GM12878 (cell line): Measurements from ENCODE around the gene HAUS1. TPM values are rescaled to one million over a fixed set of nuclear protein-coding genes. Genes with fewer than 3 reads are reported as not detected.

ENCODE experiments used
- ATAC-seq: fragments of 200-7000 bp; cut with Tn5 transposase; 3 replicates; pipeline ENCODE4 v1.9.1; 2020; ENCODE audit warnings: mild to moderate bottlenecking, moderate library complexity
- BruUV-seq: library from RNA; stranded (reverse); fragments of 400-500 nt; replicated peaks from 2 replicates; lab custom pipeline; 2021; lab: Mats Ljungman, UMichigan
- CTCF ChIA-PET: fragments of 300-600 bp; sonication (Branson Sonifier 250); formaldehyde crosslinking; extraction: SDS; loops from one replicate; lab custom pipeline; 2021; ENCODE audit warnings: inconsistent platforms; lab: Yijun Ruan, JAX
- POLR2A ChIA-PET: fragments of 350-600 bp; formaldehyde crosslinking; extraction: SDS; loops from one replicate; lab custom pipeline; 2021; ENCODE audit warnings: inconsistent platforms; lab: Charles Lee
- RAD21 ChIA-PET: fragments of 300-600 bp; sonication (Branson Sonifier 250); formaldehyde crosslinking; loops from one replicate; lab custom pipeline; 2023; ENCODE audit warnings: antibody characterized with exemption; ENCODE audit not compliant: unreplicated experiment; lab: Charles Lee
- SMC1A ChIA-PET: fragments of 300-600 bp; sonication (Branson Sonifier 250); formaldehyde crosslinking; loops from one replicate; lab custom pipeline; 2023; ENCODE audit not compliant: unreplicated experiment, uncharacterized antibody; lab: Charles Lee
- DNase-seq: peaks from one replicate; pipeline ENCODE4 v3.0.0-alpha.2; 2011; ENCODE audit warnings: low read depth, low spot score
- FAIRE-seq: peaks from 3 replicates; lab custom pipeline; 2011; peaks lifted over from hg19 to GRCh38; lab: Jason Lieb, UNC
- H2AFZ ChIP-seq: 2 replicates; pipeline ENCODE4 v1.6.0; 2011; ENCODE audit warnings: low read depth, low read length, control low read depth; ENCODE audit not compliant: control insufficient read depth
- H3K27ac ChIP-seq: 2 replicates; pipeline ENCODE4 v1.5.1; 2011; ENCODE audit warnings: control low read depth; ENCODE audit not compliant: control insufficient read depth, insufficient read depth
- H3K27me3 ChIP-seq, 2 experiments: replicated peaks in 1 of 2; 2 replicates each; pipeline versions ENCODE4 v1.6.0 to v1.6.1; 2011; ENCODE audit warnings: low read length in 1 of 2; ENCODE audit not compliant: control insufficient read depth in 2 of 2, insufficient read depth in 2 of 2
- H3K36me3 ChIP-seq, 2 experiments: 2 replicates each; pipeline ENCODE4 v1.5.1; 2011; ENCODE audit warnings: low read length in 1 of 2; ENCODE audit not compliant: control insufficient read depth in 2 of 2, insufficient read depth in 2 of 2
- H3K4me1 ChIP-seq: 2 replicates; pipeline ENCODE4 v1.6.1; 2011; ENCODE audit warnings: mild to moderate bottlenecking, low read length, moderate library complexity, mixed read lengths; ENCODE audit not compliant: control insufficient read depth, insufficient read depth
- H3K4me2 ChIP-seq: 2 replicates; pipeline ENCODE4 v1.6.0; 2011; ENCODE audit warnings: control low read depth; ENCODE audit not compliant: control insufficient read depth, insufficient read depth
- H3K4me3 ChIP-seq: fragments of 200-600 bp; sonication (generic); 2 replicates; pipeline ENCODE4 v1.5.1; 2016
- H3K79me2 ChIP-seq: 2 replicates; pipeline ENCODE4 v1.6.0; 2011; ENCODE audit warnings: low read length; ENCODE audit not compliant: control insufficient read depth, insufficient read depth
- H3K9ac ChIP-seq: 2 replicates; pipeline ENCODE4 v1.8.0; 2011; ENCODE audit warnings: low read length, control low read depth, mixed read lengths; ENCODE audit not compliant: control insufficient read depth, insufficient read depth
- H3K9me3 ChIP-seq: replicated peaks from 3 replicates; pipeline ENCODE4 v1.5.1; 2011; ENCODE audit warnings: mild to moderate bottlenecking, low read length; ENCODE audit not compliant: control insufficient read depth, insufficient read depth
- H4K20me1 ChIP-seq: 2 replicates; pipeline ENCODE4 v1.6.0; 2011; ENCODE audit not compliant: control insufficient read depth, insufficient read depth
- CBFB ChIP-seq: IDR thresholded peaks from 2 replicates; pipeline ENCODE4 v1.6.1; 2016; ENCODE audit warnings: antibody characterized with exemption, low read depth
- NBN ChIP-seq: fragments of 450-650 bp; IDR thresholded peaks from 2 replicates; pipeline ENCODE4 v1.6.1; 2016
- RUNX3 ChIP-seq: IDR thresholded peaks from 2 replicates; pipeline ENCODE4 v1.6.1; 2012; ENCODE audit warnings: low read length, inconsistent platforms
- SPI1 ChIP-seq: IDR thresholded peaks from 2 replicates; pipeline ENCODE4 v1.6.1; 2011; ENCODE audit warnings: low read depth, mild to moderate bottlenecking, low read length, moderate library complexity, borderline replicate concordance; ENCODE audit not compliant: insufficient read depth
- WGBS: methylation state at CpG from one replicate; pipeline ENCODE4 v1.1.6; 2016; ENCODE audit warnings: low lambda C conversion rate; ENCODE audit not compliant: insufficient replicate concordance, insufficient coverage; ENCODE audit errors: missing lambda C conversion rate; 5-methylcytosine and 5-hydroxymethylcytosine counted together
- in situ Hi-C: fragments of 300-500 bp; cut with MboI; formaldehyde crosslinking; loops from 9 replicates; pipeline ENCODE4 v1.14.3; 2018; ENCODE audit warnings: mixed read lengths
- intact Hi-C: fragments of 100-400 bp; cut with micrococcal nuclease; formaldehyde crosslinking; loops from one replicate; pipeline ENCODE4 v1.14.2; 2022; ENCODE audit not compliant: unreplicated experiment
- polyA plus RNA-seq, 11 experiments: library from polyadenylated mRNA; depleted of rRNA in 4 of 11; unstranded in 6 of 11; stranded (reverse) in 5 of 11; fragments of >200 nt; fragmentation: Nextera tagmentation in 4 of 11; fragmentation: Illumina TruSeq in 1 of 11; extraction: Ambion mirVana in 4 of 11; extraction: Trizol in 1 of 11; gene quantifications; 1 replicate in 1 of 11; 2 replicates in 10 of 11; pipeline versions ENCODE4 v1.2.1 to v1.2.3, GENCODE V29; 2011 to 2016; ENCODE audit warnings: inconsistent platforms in 2 of 11, missing spikeins in 2 of 11, low read depth in 1 of 11
- total RNA-seq, 4 experiments: library from RNA; depleted of rRNA in 3 of 4; stranded (reverse); fragments of >200 nt in 3 of 4; fragmentation: Illumina TruSeq in 1 of 4; extraction: Trizol in 1 of 4; gene quantifications; 2 replicates each; pipeline versions ENCODE4 v1.2.1 to v1.2.3, GENCODE V29; 2013 to 2021
- TF ChIP-seq, protein P1 (sequence below): fragments of 450-650 bp; IDR thresholded peaks from 2 replicates; pipeline ENCODE4 v1.6.1; 2017; ENCODE audit warnings: mild to moderate bottlenecking
- TF ChIP-seq, protein P2 (sequence below): fragments of 450-650 bp; formaldehyde crosslinking; IDR thresholded peaks from 2 replicates; pipeline ENCODE4 v1.5.0; 2022; ENCODE audit warnings: mild to moderate bottlenecking, missing genetic modification characterization

Gene HAUS1
- total and polyA plus RNA-seq, 10 of the 15 experiments (the other 5 are each of a cell fraction or from before 2014, with no cell fraction given) = 41.2 to 182 (median 91.9) TPM

GRCh38 chr18:46070232-46070631, 34.0 kb upstream of the HAUS1 start:
- FAIRE-seq = no peak
- H2AFZ ChIP-seq = no peak overlapping the region
- no peaks in the 10 kb centered on the region for H4K20me1 ChIP-seq
- H3K4me1 ChIP-seq = peaks cover 14% of the 10 kb centered on the region
- ChIA-PET POLR2A (interaction anchor here (0.8 to 1.0 kb wide), 2 partner anchors 27 to 134 kb away, joined by 3 to 6 read pairs; no protein-coding TSS in a partner anchor), CTCF (interaction anchor here (0.7 to 5.4 kb wide), 2 partner anchors 36 to 405 kb away, joined by 3 to 78 read pairs; no protein-coding TSS in a partner anchor), SMC1A (interaction anchor here (0.9 to 1.3 kb wide), 4 partner anchors 96 to 340 kb away, joined by 3 to 4 read pairs (median 3); no protein-coding TSS in a partner anchor), RAD21 (interaction anchor here (1.1 kb wide), 1 partner anchor 193 kb away, joined by 3 read pairs; no protein-coding TSS in a partner anchor)
- TF ChIP-seq NBN (no peak), CBFB (0 out of 2 replicates have a peak, but pooled peaks have one; percentile 0)
- no peaks in the 10 kb centered on the region; the same call in 2 of the 3 replicates for H3K9me3 ChIP-seq
- intact Hi-C loops (loop anchor here (5.0 kb wide), 2 partner anchors 93 to 378 kb away; no protein-coding TSS in a partner anchor), in situ Hi-C loops (loop anchor here (5.0 to 10.0 kb wide), 2 partner anchors 148 to 375 kb away; no protein-coding TSS in a partner anchor)
- H3K36me3 ChIP-seq = no peaks in the 10 kb centered on the region; a peak in 1 of 4 replicates
- H3K9ac ChIP-seq = no peak overlapping the region
- peak overlapping the region; percentile 28; the same call in 1 of the 2 replicates for H3K4me2 ChIP-seq
- WGBS = 77% methylated on average over 6 of the region's 6 CpGs
- no peaks in the 10 kb centered on the region; the same call in none of the 2 replicates for H3K79me2 ChIP-seq
- no peak overlapping the region for H3K27ac ChIP-seq
- no peak overlapping the region for H3K4me3 ChIP-seq
- BruUV-seq = no TSS peak
- no peak for ATAC-seq
- DNase-seq = no peak
- H3K27me3 ChIP-seq = no peaks in the 10 kb centered on the region; a peak in 1 of 4 replicates

- FAIRE-seq = no peak
- Histone ChIP-seq H2AFZ (peak overlapping the region; percentile 71), H3K27me3 (no peaks in the 10 kb centered on the region; a peak in 1 of 4 replicates), H3K4me1 (peaks cover 14% of the 10 kb centered on the region), H3K4me2 (peak overlapping the region; percentile 49)
- ChIA-PET RAD21 (interaction anchor here (0.8 to 1.0 kb wide), 2 partner anchors 13 to 350 kb away, joined by 3 read pairs; no protein-coding TSS in a partner anchor), POLR2A (interaction anchor here (0.5 to 1.0 kb wide), 2 partner anchors 73 to 135 kb away, joined by 4 to 6 read pairs; no protein-coding TSS in a partner anchor)
- intact Hi-C loops = loop anchor here (5.0 kb wide), 2 partner anchors 94 to 379 kb away; no protein-coding TSS in a partner anchor
- TF ChIP-seq RUNX3 (peak; percentile 70), SPI1 (peak; percentile 71; the same call in 1 of the 2 replicates)
- TF ChIP-seq, protein P1, sequence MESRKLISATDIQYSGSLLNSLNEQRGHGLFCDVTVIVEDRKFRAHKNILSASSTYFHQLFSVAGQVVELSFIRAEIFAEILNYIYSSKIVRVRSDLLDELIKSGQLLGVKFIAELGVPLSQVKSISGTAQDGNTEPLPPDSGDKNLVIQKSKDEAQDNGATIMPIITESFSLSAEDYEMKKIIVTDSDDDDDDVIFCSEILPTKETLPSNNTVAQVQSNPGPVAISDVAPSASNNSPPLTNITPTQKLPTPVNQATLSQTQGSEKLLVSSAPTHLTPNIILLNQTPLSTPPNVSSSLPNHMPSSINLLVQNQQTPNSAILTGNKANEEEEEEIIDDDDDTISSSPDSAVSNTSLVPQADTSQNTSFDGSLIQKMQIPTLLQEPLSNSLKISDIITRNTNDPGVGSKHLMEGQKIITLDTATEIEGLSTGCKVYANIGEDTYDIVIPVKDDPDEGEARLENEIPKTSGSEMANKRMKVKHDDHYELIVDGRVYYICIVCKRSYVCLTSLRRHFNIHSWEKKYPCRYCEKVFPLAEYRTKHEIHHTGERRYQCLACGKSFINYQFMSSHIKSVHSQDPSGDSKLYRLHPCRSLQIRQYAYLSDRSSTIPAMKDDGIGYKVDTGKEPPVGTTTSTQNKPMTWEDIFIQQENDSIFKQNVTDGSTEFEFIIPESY = no peak
- TF ChIP-seq, protein P2, sequence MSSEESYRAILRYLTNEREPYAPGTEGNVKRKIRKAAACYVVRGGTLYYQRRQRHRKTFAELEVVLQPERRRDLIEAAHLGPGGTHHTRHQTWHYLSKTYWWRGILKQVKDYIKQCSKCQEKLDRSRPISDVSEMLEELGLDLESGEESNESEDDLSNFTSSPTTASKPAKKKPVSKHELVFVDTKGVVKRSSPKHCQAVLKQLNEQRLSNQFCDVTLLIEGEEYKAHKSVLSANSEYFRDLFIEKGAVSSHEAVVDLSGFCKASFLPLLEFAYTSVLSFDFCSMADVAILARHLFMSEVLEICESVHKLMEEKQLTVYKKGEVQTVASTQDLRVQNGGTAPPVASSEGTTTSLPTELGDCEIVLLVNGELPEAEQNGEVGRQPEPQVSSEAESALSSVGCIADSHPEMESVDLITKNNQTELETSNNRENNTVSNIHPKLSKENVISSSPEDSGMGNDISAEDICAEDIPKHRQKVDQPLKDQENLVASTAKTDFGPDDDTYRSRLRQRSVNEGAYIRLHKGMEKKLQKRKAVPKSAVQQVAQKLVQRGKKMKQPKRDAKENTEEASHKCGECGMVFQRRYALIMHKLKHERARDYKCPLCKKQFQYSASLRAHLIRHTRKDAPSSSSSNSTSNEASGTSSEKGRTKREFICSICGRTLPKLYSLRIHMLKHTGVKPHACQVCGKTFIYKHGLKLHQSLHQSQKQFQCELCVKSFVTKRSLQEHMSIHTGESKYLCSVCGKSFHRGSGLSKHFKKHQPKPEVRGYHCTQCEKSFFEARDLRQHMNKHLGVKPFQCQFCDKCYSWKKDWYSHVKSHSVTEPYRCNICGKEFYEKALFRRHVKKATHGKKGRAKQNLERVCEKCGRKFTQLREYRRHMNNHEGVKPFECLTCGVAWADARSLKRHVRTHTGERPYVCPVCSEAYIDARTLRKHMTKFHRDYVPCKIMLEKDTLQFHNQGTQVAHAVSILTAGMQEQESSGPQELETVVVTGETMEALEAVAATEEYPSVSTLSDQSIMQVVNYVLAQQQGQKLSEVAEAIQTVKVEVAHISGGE (CRISPR knock-in tag) = no peak
- TF ChIP-seq, all 136 proteins: peak for 2
- peak overlapping the region; percentile 37 for H3K27ac ChIP-seq
- in situ Hi-C loops = loop anchor here (5.0 to 10.0 kb wide), 2 partner anchors 149 to 376 kb away; no protein-coding TSS in a partner anchor
- SMC1A ChIA-PET = interaction anchor here (0.7 to 1.2 kb wide), 4 partner anchors 97 to 405 kb away, joined by 3 to 5 read pairs (median 3); no protein-coding TSS in a partner anchor
- no peaks in the 10 kb centered on the region; a peak in 1 of 4 replicates for H3K36me3 ChIP-seq
- DNase-seq (no peak), ATAC-seq (peak; percentile 49)
- CTCF ChIA-PET = interaction anchor here (0.7 to 5.4 kb wide), 6 partner anchors 35 to 406 kb away, joined by 3 to 78 read pairs (median 3); no protein-coding TSS in a partner anchor
- H3K9me3 ChIP-seq = no peaks in the 10 kb centered on the region; the same call in 2 of the 3 replicates
- WGBS = 26% methylated on average over 13 of the region's 13 CpGs
- H4K20me1 ChIP-seq = no peaks in the 10 kb centered on the region
- H3K9ac ChIP-seq = peak overlapping the region; percentile 66
- no TSS peak for BruUV-seq
- no peaks in the 10 kb centered on the region; the same call in none of the 2 replicates for H3K79me2 ChIP-seq
- peak overlapping the region; percentile 66 for H3K4me3 ChIP-seq
Observed at GRCh38 chr18:46070815-46071652, 33.2 kb upstream of the HAUS1 start.
